Muscle layer of duodenum (tissue), 2 donors: ENCODE data around the gene STK40.

Experiments used
- H3K27ac ChIP-seq: one replicate; pipeline ENCODE4 v1.7.0; 2013; ENCODE audit warnings: mild to moderate bottlenecking, low read length
- H3K27me3 ChIP-seq: one replicate; pipeline ENCODE4 v1.7.0; 2013; ENCODE audit warnings: low read depth, mild to moderate bottlenecking, control low read depth, low read length
- H3K36me3 ChIP-seq, 2 donors: one replicate each; pipeline ENCODE4 v1.7.0; 2013; ENCODE audit warnings: low read length in 2 of 2, control low read depth in 1 of 2, mild to moderate bottlenecking in 1 of 2; ENCODE audit not compliant: insufficient read depth in 2 of 2, control insufficient read depth in 1 of 2
- H3K4me1 ChIP-seq, 2 donors: one replicate each; pipeline ENCODE4 v1.7.0; 2013; ENCODE audit warnings: low read length in 2 of 2, mild to moderate bottlenecking in 2 of 2, control low read depth in 1 of 2, moderate library complexity in 1 of 2; ENCODE audit not compliant: insufficient read depth in 2 of 2, control insufficient read depth in 1 of 2
- H3K4me3 ChIP-seq, 2 donors: one replicate each; pipeline ENCODE4 v1.7.0; 2013; ENCODE audit warnings: low read length in 2 of 2, low read depth in 1 of 2, mild to moderate bottlenecking in 1 of 2
- H3K9me3 ChIP-seq, 2 donors: one replicate each; pipeline ENCODE4 v1.7.0; 2013; ENCODE audit warnings: low read length in 2 of 2, control low read depth in 1 of 2, mild to moderate bottlenecking in 1 of 2; ENCODE audit not compliant: control insufficient read depth in 1 of 2
- donor health status: healthy.

Gene STK40

DNA sequence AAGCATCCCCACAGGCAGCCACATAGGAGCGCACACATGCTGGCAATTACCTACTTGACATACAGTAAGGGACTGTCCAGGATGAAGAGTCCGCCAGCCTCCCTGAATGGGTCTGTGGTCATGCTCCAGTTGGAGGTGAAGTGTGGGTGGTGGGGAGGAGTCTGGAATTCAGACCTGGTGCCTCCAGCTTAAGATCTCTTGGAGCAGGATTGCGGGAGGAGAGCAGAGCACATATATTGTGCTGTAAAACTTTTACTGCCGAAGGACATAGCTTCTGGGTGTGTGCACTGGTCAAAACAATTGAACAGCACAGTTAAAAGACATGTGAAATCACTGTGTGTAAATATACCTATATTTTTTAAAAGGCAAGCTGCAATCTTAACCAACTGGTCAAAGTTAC lies 17.9 kb downstream of the STK40 start:
- H3K27ac ChIP-seq, result no peak overlapping the region
- H3K9me3 ChIP-seq, result no peaks in the 10 kb centered on the region
- no peaks in the 10 kb centered on the region for H3K27me3 ChIP-seq
- H3K4me3 ChIP-seq, result no peak overlapping the region
- peaks cover 1 to 34% of the 10 kb centered on the region in 2 donors for H3K4me1 ChIP-seq
- H3K36me3 ChIP-seq, result peaks cover 5 to 7% of the 10 kb centered on the region in 2 donors

DNA sequence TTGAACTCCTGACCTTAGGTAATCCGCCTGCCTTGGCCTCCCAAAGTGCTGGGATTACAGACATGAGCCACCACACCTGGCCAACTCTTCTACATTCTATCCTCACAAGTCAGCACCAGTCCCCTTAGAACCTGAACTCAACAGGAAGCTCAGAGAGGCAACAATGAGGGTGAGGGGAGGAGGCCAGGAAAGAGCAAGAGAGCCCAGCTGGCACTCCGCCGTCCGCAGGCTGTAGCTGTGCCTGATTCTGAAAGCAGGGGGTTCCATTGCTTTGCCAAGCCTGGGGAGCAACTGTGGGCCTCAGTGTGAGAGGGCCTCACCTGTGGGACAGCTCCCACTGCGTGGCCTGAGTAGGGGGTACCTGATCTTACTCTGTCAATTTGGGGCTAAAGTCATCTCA lies 18.7 kb downstream of the STK40 start:
- Histone ChIP-seq H3K9me3 (no peaks in the 10 kb centered on the region), H3K36me3 (peaks cover 12 to 14% of the 10 kb centered on the region in 2 donors), H3K27ac (no peak overlapping the region), H3K4me1 (peaks cover 0 to 29% of the 10 kb centered on the region in 2 donors), H3K27me3 (no peaks in the 10 kb centered on the region), H3K4me3 (no peak overlapping the region)

DNA sequence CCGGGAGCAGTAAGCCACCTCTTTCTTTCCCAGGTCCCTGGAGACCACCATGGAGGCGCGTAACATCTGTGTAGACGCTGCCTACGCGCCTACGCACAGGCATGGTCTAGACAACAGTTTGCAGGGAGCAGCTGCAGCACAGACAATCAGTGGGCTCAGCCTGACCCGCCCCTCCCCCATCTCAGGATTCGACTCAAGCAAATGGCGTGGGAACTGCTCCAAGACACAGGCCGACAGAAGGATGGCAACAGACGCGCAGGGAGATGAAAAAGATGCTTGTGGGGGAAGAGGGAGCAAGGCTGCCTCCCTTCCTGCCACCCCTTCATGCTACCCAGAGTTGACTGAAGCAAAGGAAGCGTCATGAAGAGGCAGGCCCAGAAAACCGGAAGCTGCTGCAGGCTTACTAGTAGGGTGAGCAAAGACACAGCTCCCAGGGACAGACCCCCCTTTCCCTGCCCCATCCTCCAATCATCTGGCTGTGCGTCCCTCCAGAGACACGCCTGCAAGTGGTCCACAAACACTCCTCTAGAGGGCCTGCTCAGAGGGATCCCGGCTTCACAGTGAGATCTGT lies 19.5 kb downstream of the STK40 start:
- H3K4me1 ChIP-seq, result peaks cover 0 to 27% of the 10 kb centered on the region in 2 donors
- H3K36me3 ChIP-seq, result peaks cover 15 to 23% of the 10 kb centered on the region in 2 donors

DNA sequence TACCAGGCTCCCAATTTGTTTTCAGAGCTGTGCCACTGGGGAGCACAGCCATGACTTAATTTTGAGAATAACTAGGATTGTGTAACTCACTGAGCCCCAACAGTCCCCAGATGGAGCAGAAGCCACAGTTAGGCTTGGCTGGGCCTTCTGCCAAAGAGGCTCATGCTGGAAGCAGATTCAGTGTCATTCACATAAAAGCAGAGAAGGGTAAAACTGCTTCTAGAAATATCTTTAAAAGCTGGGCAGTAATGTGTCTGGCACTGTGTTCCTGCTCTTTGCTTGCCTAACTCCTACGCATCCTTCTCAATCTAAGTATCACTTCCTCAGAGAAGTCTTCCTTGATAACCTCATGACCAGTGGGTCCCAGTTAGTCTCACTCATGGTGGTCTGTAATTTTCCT lies 20.3 kb downstream of the STK40 start:
- Histone ChIP-seq H3K9me3 (no peaks in the 10 kb centered on the region), H3K4me1 (peaks cover 0 to 27% of the 10 kb centered on the region in 2 donors), H3K36me3 (peaks cover 15 to 29% of the 10 kb centered on the region in 2 donors), H3K4me3 (no peak overlapping the region), H3K27ac (no peak overlapping the region), H3K27me3 (no peaks in the 10 kb centered on the region)

More for the DNA sequence above, 19.5 kb downstream of the STK40 start:
- no peak overlapping the region for H3K27ac ChIP-seq
- no peaks in the 10 kb centered on the region for H3K9me3 ChIP-seq
- H3K4me3 ChIP-seq, result no peak overlapping the region
- no peaks in the 10 kb centered on the region for H3K27me3 ChIP-seq

DNA sequence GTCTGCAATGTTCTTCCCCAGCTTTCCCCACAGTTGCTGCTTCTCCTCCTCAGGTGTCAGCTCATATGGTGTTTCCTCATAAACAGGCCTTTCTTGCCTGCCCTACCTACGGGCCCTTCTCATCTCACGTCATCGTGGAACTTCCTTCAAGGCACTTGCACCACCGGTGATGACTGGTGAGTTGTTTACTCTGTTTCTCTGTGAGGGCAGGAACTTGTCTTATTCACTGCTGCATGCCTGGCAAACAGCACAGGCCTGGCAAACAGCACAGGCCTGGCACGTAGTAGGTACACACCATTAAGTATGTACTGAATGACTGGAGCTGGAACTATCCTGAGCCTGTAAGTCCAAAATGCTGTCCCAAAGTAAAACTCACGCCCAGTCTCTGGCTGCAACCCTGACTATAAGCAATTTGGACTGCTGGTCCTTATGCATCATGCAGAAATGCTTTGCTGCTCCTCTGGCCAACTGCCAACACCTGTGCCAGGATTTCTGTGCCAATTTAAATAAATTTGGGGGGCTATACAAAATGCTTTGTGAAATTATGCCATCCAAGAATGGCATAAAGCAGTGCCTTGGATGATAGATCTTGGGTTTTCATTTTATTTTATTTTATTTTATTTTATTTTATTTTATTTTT lies 25.7 kb downstream of the STK40 start:
- peaks cover 39 to 64% of the 10 kb centered on the region in 2 donors for H3K36me3 ChIP-seq
- no peak overlapping the region for H3K4me3 ChIP-seq
- no peaks in the 10 kb centered on the region for H3K9me3 ChIP-seq
- H3K27me3 ChIP-seq, result no peaks in the 10 kb centered on the region
- peaks cover 0 to under 1% of the 10 kb centered on the region in 2 donors for H3K4me1 ChIP-seq
- no peak overlapping the region for H3K27ac ChIP-seq

DNA sequence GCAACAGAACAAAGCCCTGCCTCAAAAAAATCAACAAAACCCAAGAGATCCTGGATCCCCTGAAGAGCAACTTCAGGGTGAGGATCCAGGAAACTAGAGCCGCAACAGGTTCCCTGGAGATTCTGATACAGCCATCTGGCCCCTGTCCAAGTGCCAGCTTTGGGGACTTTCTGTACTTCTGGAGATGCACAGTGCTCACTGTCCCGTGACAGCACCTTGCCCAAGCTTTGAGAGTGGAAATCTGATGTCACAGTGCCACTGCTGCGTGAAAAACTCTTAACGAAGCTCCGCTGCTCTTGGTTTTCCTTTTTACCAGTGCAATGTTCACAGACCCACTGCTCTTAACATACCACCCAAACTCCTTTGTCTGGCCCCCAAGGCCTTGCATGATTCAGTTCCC lies 26.3 kb downstream of the STK40 start:
- peaks cover 46 to 70% of the 10 kb centered on the region in 2 donors for H3K36me3 ChIP-seq
- H3K27ac ChIP-seq, result no peak overlapping the region
- H3K4me3 ChIP-seq, result no peak overlapping the region

DNA sequence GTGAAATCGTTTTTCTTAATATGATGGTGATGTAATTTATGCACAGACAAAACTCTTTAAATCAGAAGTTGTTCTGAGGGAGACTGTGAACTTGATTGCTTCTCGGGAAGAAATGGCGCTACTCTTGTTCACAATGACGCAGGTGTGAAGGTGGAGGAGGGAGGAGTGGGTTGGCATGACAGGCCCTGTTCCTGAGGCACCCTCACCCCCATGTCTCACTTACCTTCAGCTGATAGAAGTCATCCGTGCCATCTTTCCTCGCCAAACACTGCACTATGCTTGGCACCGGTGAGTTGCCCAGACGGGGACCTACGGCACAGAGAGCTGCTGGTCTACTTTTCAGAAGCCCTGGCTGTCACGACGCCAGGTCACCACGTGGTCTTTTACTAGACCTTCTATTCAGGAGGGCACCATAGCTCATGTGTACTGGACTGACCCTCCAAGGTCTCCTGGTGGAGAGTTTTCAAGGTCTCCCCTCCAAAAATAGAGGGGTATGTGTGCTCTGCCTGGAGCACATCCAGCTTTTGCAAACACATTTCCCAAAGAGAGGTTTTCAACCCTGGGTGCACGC lies 27.1 kb downstream of the STK40 start:
- H3K27ac ChIP-seq, result no peak overlapping the region
- H3K4me3 ChIP-seq, result no peak overlapping the region
- H3K9me3 ChIP-seq, result no peaks in the 10 kb centered on the region
- no peaks in the 10 kb centered on the region for H3K4me1 ChIP-seq
- H3K27me3 ChIP-seq, result no peaks in the 10 kb centered on the region
- peaks cover 50 to 78% of the 10 kb centered on the region in 2 donors for H3K36me3 ChIP-seq

More for the DNA sequence above, 26.3 kb downstream of the STK40 start:
- Histone ChIP-seq H3K4me1 (no peaks in the 10 kb centered on the region), H3K9me3 (no peaks in the 10 kb centered on the region), H3K27me3 (no peaks in the 10 kb centered on the region)

DNA sequence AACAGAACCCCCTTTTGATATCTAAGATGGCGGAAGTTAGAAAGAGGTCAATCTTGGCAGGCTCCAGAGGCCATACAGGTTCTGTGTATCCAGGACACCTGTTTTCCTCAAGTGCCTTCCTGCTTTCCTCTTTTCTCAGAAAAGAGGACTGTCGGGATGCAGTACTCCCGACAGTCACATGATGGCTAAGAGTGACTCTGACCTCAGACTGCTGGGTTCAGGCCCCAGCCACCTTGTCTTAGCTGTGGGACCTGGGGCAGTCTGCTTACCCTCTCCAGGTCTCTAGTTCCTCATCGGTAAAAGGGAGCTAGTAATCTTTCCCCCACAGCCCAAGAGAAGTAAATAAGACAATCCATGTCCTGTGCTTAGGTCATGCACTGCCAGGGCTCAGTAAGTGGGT lies 29.9 kb downstream of the STK40 start:
- H3K9me3 ChIP-seq, result no peaks in the 10 kb centered on the region
- H3K36me3 ChIP-seq, result peaks cover 49 to 81% of the 10 kb centered on the region in 2 donors
- no peaks in the 10 kb centered on the region for H3K27me3 ChIP-seq
- no peak overlapping the region for H3K4me3 ChIP-seq
- no peak overlapping the region for H3K27ac ChIP-seq
- peaks cover 10 to 14% of the 10 kb centered on the region in 2 donors for H3K4me1 ChIP-seq

DNA sequence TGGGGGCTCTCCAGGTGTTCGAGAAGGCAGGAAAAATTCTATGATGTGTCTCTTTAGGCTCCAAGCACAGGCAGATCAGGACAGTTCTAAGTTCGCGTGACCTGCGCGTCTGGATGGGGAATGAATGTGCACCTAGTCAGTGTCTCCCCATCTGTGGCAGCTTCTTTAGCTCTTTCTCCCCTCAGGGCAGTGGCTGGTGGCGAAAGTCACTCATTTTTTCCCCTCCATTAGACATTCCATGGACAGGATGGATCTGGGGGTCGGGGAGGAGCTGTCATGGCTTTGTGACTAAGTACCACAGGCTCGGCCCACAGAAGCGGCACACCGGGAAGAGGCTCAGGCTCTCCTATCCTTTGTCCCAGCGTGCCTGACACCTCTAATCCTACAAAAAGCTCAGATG lies 31.2 kb downstream of the STK40 start:
- Histone ChIP-seq H3K4me3 (no peak overlapping the region), H3K27ac (no peak overlapping the region), H3K36me3 (peaks cover 54 to 85% of the 10 kb centered on the region in 2 donors)

DNA sequence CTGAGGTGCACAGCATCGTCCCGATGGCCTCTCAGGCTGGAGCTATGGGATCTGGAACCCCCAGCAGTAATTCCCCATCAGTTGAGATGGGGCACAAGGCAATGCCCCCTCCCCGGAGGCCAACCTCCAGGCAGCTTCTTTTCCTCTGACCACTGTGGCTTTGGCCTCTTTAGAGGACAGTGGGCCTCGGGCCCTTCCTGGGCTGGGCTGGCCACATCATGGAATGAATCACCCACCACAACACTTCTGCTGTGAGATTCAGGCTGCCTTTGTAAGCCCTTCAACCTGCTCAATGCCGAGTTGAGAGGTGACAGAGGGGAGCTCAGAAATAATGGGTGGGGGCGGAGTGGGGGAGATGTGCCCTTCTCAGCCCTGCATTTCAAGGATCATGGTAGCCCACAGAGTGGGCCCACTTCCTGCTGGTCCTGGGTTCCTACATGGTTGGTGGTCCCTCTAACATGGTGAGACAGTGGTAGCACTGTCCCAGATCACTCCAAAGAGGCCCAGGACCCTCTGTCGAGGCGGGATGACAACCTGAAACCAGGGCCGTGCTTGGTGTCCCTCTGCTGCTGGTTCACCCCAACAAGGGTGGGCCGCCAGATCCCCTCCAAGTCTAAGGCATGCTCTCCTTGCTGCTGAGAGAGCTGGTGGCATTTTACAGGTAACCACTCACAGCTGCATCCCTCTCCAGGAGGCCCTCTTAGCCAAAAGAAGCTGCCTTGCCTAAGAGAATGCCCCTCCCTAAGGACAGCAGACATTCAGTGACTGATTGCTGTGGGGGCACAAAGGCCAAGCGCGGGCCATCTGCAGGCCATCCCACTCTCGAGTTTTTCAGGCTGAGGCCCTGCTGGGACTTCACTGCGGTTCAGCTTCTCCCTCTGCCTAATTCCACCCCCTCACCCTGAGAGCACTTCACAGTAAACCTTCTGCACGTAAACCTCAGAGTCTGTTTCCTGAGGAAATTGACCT lies 32.5 kb downstream of the STK40 start:
- H3K36me3 ChIP-seq, result peaks cover 54 to 85% of the 10 kb centered on the region in 2 donors

More for the DNA sequence above, 31.2 kb downstream of the STK40 start:
- H3K9me3 ChIP-seq, result no peaks in the 10 kb centered on the region
- H3K4me1 ChIP-seq, result peaks cover 10 to 25% of the 10 kb centered on the region in 2 donors
- no peaks in the 10 kb centered on the region for H3K27me3 ChIP-seq

More for the DNA sequence above, 32.5 kb downstream of the STK40 start:
- Histone ChIP-seq H3K27me3 (no peaks in the 10 kb centered on the region), H3K9me3 (no peaks in the 10 kb centered on the region), H3K4me3 (no peak overlapping the region), H3K27ac (no peak overlapping the region), H3K4me1 (peaks cover 10 to 25% of the 10 kb centered on the region in 2 donors)
